Spleen (tissue), 7 donors: Measurements from ENCODE around the gene DCAF12L1.

Experiments used
- POLR2AphosphoS5 ChIP-seq, 3 donors: sonication (generic); formaldehyde crosslinking; IDR thresholded peaks; one replicate each; pipeline ENCODE4 v1.5.1; 2017; ENCODE audit warnings: antibody characterized with exemption in 3 of 3
- TF ChIP-seq, protein P1 (sequence below), 11 experiments: fragments of 200-600 bp in 7 of 11; fragments of 450-650 bp in 4 of 11; sonication (generic) in 4 of 11; IDR thresholded peaks in 8 of 11; conservative IDR thresholded peaks in 3 of 11; 1 replicate in 7 of 11; 2 replicates in 4 of 11; pipeline versions ENCODE4 v1.4.0 to v1.8.0; 2016 to 2021; ENCODE audit warnings: antibody characterized with exemption in 11 of 11, inconsistent platforms in 4 of 11, mild to moderate bottlenecking in 1 of 11
- donor health status: DM: no; HTN: no; CAD: no; lungs with moderate emphysema.
- donor health status: DM: no; HTN: no; CAD: no.
- donor health status: DM: no; HTN: no; CAD: no.

- TF ChIP-seq, protein P1, sequence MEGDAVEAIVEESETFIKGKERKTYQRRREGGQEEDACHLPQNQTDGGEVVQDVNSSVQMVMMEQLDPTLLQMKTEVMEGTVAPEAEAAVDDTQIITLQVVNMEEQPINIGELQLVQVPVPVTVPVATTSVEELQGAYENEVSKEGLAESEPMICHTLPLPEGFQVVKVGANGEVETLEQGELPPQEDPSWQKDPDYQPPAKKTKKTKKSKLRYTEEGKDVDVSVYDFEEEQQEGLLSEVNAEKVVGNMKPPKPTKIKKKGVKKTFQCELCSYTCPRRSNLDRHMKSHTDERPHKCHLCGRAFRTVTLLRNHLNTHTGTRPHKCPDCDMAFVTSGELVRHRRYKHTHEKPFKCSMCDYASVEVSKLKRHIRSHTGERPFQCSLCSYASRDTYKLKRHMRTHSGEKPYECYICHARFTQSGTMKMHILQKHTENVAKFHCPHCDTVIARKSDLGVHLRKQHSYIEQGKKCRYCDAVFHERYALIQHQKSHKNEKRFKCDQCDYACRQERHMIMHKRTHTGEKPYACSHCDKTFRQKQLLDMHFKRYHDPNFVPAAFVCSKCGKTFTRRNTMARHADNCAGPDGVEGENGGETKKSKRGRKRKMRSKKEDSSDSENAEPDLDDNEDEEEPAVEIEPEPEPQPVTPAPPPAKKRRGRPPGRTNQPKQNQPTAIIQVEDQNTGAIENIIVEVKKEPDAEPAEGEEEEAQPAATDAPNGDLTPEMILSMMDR (IDR thresholded peaks at IDR 0.05 in 8 of 11, conservative IDR thresholded peaks at IDR 0.05 in 3 of 11), result no peak
- no peak for TF ChIP-seq POLR2AphosphoS5 (IDR thresholded peaks at IDR 0.05)
Measured at GRCh38 chrX:126551306-126551705, 1.3 kb downstream of the DCAF12L1 start.
